NB4 (cell line): Measurements from ENCODE around the gene MKX.

Experiments used
- CTCF ChIP-seq: IDR thresholded peaks from one replicate; pipeline ENCODE4 v1.5.1; 2012; ENCODE audit warnings: low read depth, low read length
- MYC ChIP-seq: IDR thresholded peaks from 2 replicates; pipeline ENCODE4 v1.6.1; 2011; ENCODE audit warnings: low read depth, low read length
- POLR2A ChIP-seq: IDR thresholded peaks from 2 replicates; pipeline ENCODE4 v1.6.1; 2011; ENCODE audit warnings: mild to moderate bottlenecking; ENCODE audit not compliant: insufficient read length; ENCODE audit errors: extremely low read depth

DNA sequence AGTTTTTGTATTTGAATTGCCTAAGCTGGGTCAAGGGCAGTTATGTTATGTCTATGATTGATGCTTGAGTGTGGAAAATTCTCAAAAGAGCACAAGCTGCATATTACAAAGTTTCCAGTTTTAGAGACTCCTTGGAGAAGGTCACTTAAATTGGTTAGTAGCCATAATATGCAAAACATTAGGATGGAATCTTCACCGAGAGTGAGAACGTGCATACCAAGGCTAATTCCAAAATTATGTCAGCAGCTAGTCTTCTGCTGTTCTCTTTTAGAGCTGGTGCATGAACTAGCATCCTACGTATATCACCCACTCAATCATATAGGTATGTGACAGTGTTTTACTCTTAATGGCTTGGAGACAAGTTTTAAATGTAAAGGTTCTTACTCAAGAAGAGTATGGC lies 49.2 kb downstream of the MKX start:
- no peak for TF ChIP-seq CTCF
- no peak for TF ChIP-seq POLR2A
- no peak for TF ChIP-seq MYC
